Peyer's patch (tissue), 4 donors: ENCODE measurements around the gene SRPK2. TPM values are rescaled to one million over a fixed set of nuclear protein-coding genes. Genes with fewer than 3 reads are reported as not detected.

Experiments
- DNase-seq, 3 donors: peaks; one replicate each; pipeline ENCODE4 v3.0.0-alpha.2; 2017 to 2019
- H3K27ac ChIP-seq, 4 donors: fragments of 200-600 bp; sonication (generic); one replicate each; pipeline ENCODE4 v1.5.1; 2016 to 2019
- H3K27me3 ChIP-seq, 2 donors: fragments of 200-600 bp; sonication (generic); one replicate each; pipeline ENCODE4 v1.5.1; 2019
- H3K36me3 ChIP-seq, 3 donors: fragments of 200-600 bp; sonication (generic); one replicate each; pipeline ENCODE4 v1.5.1; 2016 to 2019
- H3K4me1 ChIP-seq, 4 donors: fragments of 200-600 bp; sonication (generic); one replicate each; pipeline ENCODE4 v1.5.1; 2016 to 2019
- H3K4me3 ChIP-seq, 4 donors: fragments of 200-600 bp; sonication (generic); 1 replicate in 3 of 4; 2 replicates in 1 of 4; pipeline ENCODE4 v1.5.1; 2016 to 2019; ENCODE audit warnings: mild to moderate bottlenecking in 1 of 4
- H3K9me3 ChIP-seq, 4 donors: fragments of 200-600 bp; sonication (generic); one replicate each; pipeline ENCODE4 v1.5.1; 2016 to 2019; ENCODE audit warnings: mild to moderate bottlenecking in 1 of 4
- CTCF ChIP-seq, 6 experiments: fragments of 450-650 bp in 4 of 6; fragments of 200-600 bp in 2 of 6; sonication (generic) in 1 of 6; IDR thresholded peaks; one replicate each; pipeline ENCODE4 v1.5.1; 2017 to 2019; ENCODE audit warnings: antibody characterized with exemption in 6 of 6, mild to moderate bottlenecking in 3 of 6, moderate library complexity in 1 of 6
- POLR2A ChIP-seq, 2 donors: fragments of 450-650 bp; IDR thresholded peaks; one replicate each; pipeline ENCODE4 v1.5.1; 2017; ENCODE audit warnings: antibody characterized with exemption in 2 of 2, mild to moderate bottlenecking in 2 of 2, moderate library complexity in 2 of 2
- total RNA-seq, 4 donors: library from RNA; depleted of rRNA; stranded (reverse); fragments of >200 nt; gene quantifications; one replicate each; pipeline ENCODE4 v1.1.0, GENCODE V29; 2016

SRPK2 gene
- total RNA-seq, 4 donors from 2014 or later = 25.7 to 96.6 (median 33.6) TPM

- H3K4me1 ChIP-seq = peaks cover 0 to 3% (median 0%) of the 10 kb centered on the region in 4 donors
- no peaks in the 10 kb centered on the region for H3K36me3 ChIP-seq
- DNase-seq = no peak
- H3K9me3 ChIP-seq = no peaks in the 10 kb centered on the region
- H3K27ac ChIP-seq = no peak overlapping the region
- no peak overlapping the region for H3K4me3 ChIP-seq
- TF ChIP-seq CTCF (IDR thresholded peaks at IDR 0.05) (no peak), POLR2A (IDR thresholded peaks at IDR 0.05) (no peak)
- H3K27me3 ChIP-seq = no peaks in the 10 kb centered on the region
Measured at GRCh38 chr7:105219771-105220160, 169.0 kb downstream of the SRPK2 start.

DNA sequence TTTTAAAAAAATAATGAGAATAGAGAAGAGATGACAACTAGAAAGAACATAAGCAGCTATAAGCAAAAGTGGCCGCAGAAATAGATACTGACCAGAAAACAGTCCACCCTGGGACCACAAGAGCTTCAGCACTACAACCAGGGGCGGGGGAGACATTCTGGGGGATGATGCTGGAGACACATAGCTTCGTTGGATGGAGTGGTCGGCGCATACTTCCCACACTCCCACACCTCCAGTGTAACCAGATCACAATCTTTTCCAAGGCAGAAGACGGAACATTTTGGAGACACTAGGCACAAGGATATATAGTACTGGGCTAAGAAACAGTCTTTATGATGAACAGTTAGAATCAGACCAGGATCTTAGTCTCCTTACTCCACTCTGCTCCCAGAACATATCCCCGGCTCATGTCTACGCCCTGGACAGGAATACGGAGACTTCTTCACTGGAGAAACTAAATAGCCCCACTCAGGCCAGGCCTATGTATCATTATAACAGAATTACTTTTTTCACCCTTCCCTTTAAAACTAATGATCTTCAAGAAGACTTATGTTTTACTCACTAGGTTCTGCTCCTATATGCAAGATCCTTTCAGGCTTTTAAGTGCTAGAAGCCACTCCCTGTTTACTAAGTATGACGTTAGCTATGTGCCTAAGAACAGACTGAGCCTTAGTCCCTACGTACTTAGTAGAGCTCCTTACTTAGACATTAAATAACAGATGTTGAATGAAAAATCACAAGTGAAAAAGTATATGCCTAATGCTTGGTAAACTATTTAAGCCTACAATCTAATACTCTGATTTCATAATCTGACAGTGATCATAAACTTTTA lies 169.6 kb downstream of the SRPK2 start:
- no peaks in the 10 kb centered on the region for H3K27me3 ChIP-seq
- no peak overlapping the region for H3K27ac ChIP-seq

DNA sequence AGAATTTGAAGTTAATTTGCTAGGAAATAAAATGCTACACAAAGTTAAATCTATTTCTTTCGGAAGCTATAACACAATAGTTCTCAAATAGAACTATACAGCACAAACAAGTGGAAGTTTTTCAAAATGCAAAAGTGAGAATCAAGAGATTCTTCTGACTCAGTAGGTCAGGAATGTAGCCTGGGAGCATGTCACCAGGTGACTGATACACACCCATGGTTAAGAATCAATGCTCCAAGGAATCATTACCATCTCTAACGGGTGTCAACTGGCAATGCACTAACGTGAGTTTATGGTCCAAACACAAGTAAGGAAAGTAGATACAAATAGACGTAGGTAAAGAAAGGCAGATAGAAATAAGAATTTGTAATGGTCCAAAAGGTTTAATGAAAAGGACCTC lies 170.5 kb downstream of the SRPK2 start:
- Histone ChIP-seq H3K9me3 (no peaks in the 10 kb centered on the region), H3K4me1 (peaks cover 0 to 3% (median 0%) of the 10 kb centered on the region in 4 donors), H3K27ac (no peak overlapping the region), H3K36me3 (no peaks in the 10 kb centered on the region), H3K27me3 (no peaks in the 10 kb centered on the region), H3K4me3 (no peak overlapping the region)
- TF ChIP-seq POLR2A (IDR thresholded peaks at IDR 0.05) = no peak
- TF ChIP-seq CTCF (IDR thresholded peaks at IDR 0.05) = no peak
- DNase-seq = no peak

More for the DNA sequence above, 169.6 kb downstream of the SRPK2 start:
- DNase-seq = no peak
- H3K9me3 ChIP-seq = no peaks in the 10 kb centered on the region
- H3K4me3 ChIP-seq = no peak overlapping the region
- no peaks in the 10 kb centered on the region for H3K36me3 ChIP-seq
- TF ChIP-seq POLR2A (IDR thresholded peaks at IDR 0.05) (no peak), CTCF (IDR thresholded peaks at IDR 0.05) (no peak)
- peaks cover 0 to 3% (median 0%) of the 10 kb centered on the region in 4 donors for H3K4me1 ChIP-seq

GRCh38 chr7:105216786-105217185 lies 171.9 kb downstream of the SRPK2 start:
- Histone ChIP-seq H3K27me3 (no peaks in the 10 kb centered on the region), H3K4me3 (no peak overlapping the region), H3K4me1 (no peaks in the 10 kb centered on the region), H3K27ac (no peak overlapping the region), H3K36me3 (no peaks in the 10 kb centered on the region), H3K9me3 (no peaks in the 10 kb centered on the region)
- no peak for DNase-seq
- TF ChIP-seq POLR2A (IDR thresholded peaks at IDR 0.05) (no peak), CTCF (IDR thresholded peaks at IDR 0.05) (no peak)

DNA sequence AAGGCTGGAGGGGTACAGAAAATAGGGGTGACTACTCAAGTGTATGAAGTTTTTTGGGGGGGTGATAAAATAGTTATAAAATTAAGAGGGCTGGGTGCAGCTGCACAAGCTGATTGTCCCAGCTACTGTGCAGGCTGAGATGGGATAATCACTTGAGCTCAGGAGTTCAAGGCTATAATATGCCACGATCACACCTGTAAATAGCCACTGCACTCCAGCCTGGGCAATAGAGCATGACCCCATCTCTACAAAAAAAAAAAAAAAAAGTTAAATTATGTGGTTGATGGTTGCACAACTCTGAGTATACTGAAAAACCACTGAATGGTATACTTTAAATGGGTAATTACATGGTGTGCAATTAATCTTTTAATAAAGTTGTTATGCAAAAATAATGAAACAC lies 172.9 kb downstream of the SRPK2 start:
- no peaks in the 10 kb centered on the region for H3K36me3 ChIP-seq
- TF ChIP-seq CTCF (IDR thresholded peaks at IDR 0.05) = no peak
- no peak for TF ChIP-seq POLR2A (IDR thresholded peaks at IDR 0.05)
- H3K27me3 ChIP-seq = no peaks in the 10 kb centered on the region
- no peak overlapping the region for H3K4me3 ChIP-seq
- no peak overlapping the region for H3K27ac ChIP-seq
- H3K4me1 ChIP-seq = peaks cover 0 to 4% (median under 1%) of the 10 kb centered on the region in 4 donors
- H3K9me3 ChIP-seq = no peaks in the 10 kb centered on the region
- no peak for DNase-seq
